PC-9 (cell line): ENCODE data around the gene SNX11. TPM values are rescaled to one million over a fixed set of nuclear protein-coding genes. Genes with fewer than 3 reads are reported as not detected.

ENCODE experiments used
- BruUV-seq: library from RNA; stranded (reverse); fragments of 400-500 nt; replicated peaks from 2 replicates; lab custom pipeline; 2021; lab: Mats Ljungman, UMichigan
- CTCF ChIA-PET: fragments of 300-600 bp; sonication (Branson Sonifier 250); formaldehyde crosslinking; loops from one replicate; lab custom pipeline; 2022; ENCODE audit warnings: antibody characterized with exemption; lab: Charles Lee
- POLR2A ChIA-PET: fragments of 300-600 bp; sonication (Branson Sonifier 250); formaldehyde crosslinking; loops from one replicate; lab custom pipeline; 2022; ENCODE audit warnings: antibody characterized with exemption; ENCODE audit not compliant: unreplicated experiment; lab: Charles Lee
- DNase-seq, 2 experiments: peaks; one replicate each; pipeline versions ENCODE4 v3.0.0 to v3.0.0-alpha.2; 2015 to 2022; ENCODE audit warnings: mixed read lengths in 1 of 2
- H2AFZ ChIP-seq: fragments of 200-600 bp; sonication (generic); 2 replicates; pipeline ENCODE4 v1.8.1; 2017; ENCODE audit warnings: antibody characterized with exemption
- H3F3A ChIP-seq: fragments of 200-600 bp; sonication (generic); 2 replicates; pipeline ENCODE4 v1.8.1; 2017; ENCODE audit warnings: antibody characterized with exemption, mild to moderate bottlenecking, low read depth; ENCODE audit not compliant: insufficient read depth
- H3K27ac ChIP-seq: fragments of 200-600 bp; sonication (generic); 2 replicates; pipeline ENCODE4 v1.6.1; 2016; ENCODE audit warnings: mixed run types
- H3K27me3 ChIP-seq: fragments of 200-600 bp; sonication (generic); 2 replicates; pipeline ENCODE4 v1.6.1; 2016; ENCODE audit warnings: low read depth, mixed run types; ENCODE audit not compliant: insufficient read depth
- H3K36me3 ChIP-seq: fragments of 200-600 bp; sonication (generic); 2 replicates; pipeline ENCODE4 v1.6.1; 2016; ENCODE audit warnings: low read depth, mixed run types
- H3K4me1 ChIP-seq: fragments of 200-600 bp; sonication (generic); replicated peaks from 2 replicates; pipeline ENCODE4 v1.6.1; 2016; ENCODE audit warnings: mixed run types; ENCODE audit not compliant: insufficient read depth
- H3K4me2 ChIP-seq: fragments of 200-600 bp; sonication (generic); 2 replicates; pipeline ENCODE4 v1.6.1; 2017; ENCODE audit warnings: mixed run types
- H3K4me3 ChIP-seq: fragments of 200-600 bp; sonication (generic); 2 replicates; pipeline ENCODE4 v1.6.1; 2016; ENCODE audit warnings: mixed run types
- H3K79me2 ChIP-seq: fragments of 200-600 bp; sonication (generic); 2 replicates; pipeline ENCODE4 v1.6.1; 2017; ENCODE audit warnings: low read depth, mixed run types
- H3K9me2 ChIP-seq: fragments of 200-600 bp; sonication (generic); 2 replicates; pipeline ENCODE4 v1.8.1; 2017; ENCODE audit warnings: mild to moderate bottlenecking; ENCODE audit not compliant: insufficient read depth
- H3K9me3 ChIP-seq: fragments of 200-600 bp; sonication (generic); 2 replicates; pipeline ENCODE4 v1.8.1; 2016; ENCODE audit warnings: low read depth; ENCODE audit not compliant: insufficient read depth
- H4K20me1 ChIP-seq: fragments of 200-600 bp; sonication (generic); 2 replicates; pipeline ENCODE4 v1.8.1; 2017; ENCODE audit not compliant: insufficient read depth
- CTCF ChIP-seq: fragments of 200-600 bp; sonication (generic); conservative IDR thresholded peaks from 2 replicates; pipeline ENCODE4 v1.6.1; 2017; ENCODE audit warnings: mixed run types, antibody characterized with exemption, mild to moderate bottlenecking, moderate library complexity
- EZH2 ChIP-seq: fragments of 200-600 bp; sonication (generic); IDR thresholded peaks from 2 replicates; pipeline ENCODE4 v1.8.0; 2017; ENCODE audit warnings: antibody characterized with exemption, low read depth
- intact Hi-C: fragments of 100-400 bp; cut with micrococcal nuclease; formaldehyde crosslinking; loops from one replicate; pipeline ENCODE4 v1.10.0; 2022; ENCODE audit not compliant: unreplicated experiment
- total RNA-seq: library from RNA; stranded (reverse); gene quantifications from 2 replicates; pipeline ENCODE4 v1.2.3, GENCODE V29; 2021

The SNX11 gene
- total RNA-seq, 1 experiment from 2014 or later: 16.0 TPM

- no TSS peak for BruUV-seq
- Histone ChIP-seq H3K9me2 (no peaks in the 10 kb centered on the region), H2AFZ (no peak overlapping the region), H3F3A (no peaks in the 10 kb centered on the region), H3K27me3 (peaks cover 33% of the 10 kb centered on the region; the same call in 1 of the 2 replicates), H3K9me3 (no peaks in the 10 kb centered on the region), H3K4me3 (no peak overlapping the region), H3K79me2 (no peaks in the 10 kb centered on the region), H3K4me1 (no peaks in the 10 kb centered on the region; the same call in 1 of the 2 replicates), H3K4me2 (peak overlapping the region; percentile 37), H3K36me3 (no peaks in the 10 kb centered on the region), H4K20me1 (no peaks in the 10 kb centered on the region), H3K27ac (no peak overlapping the region)
- ChIA-PET CTCF (interaction anchor here (0.5 kb wide), 1 partner anchor 27 kb away, joined by 3 read pairs; no protein-coding TSS in a partner anchor), POLR2A (no interaction called here)
- TF ChIP-seq CTCF (peak; percentile 80), EZH2 (no peak)
- intact Hi-C loops: loop anchor here (5.0 to 10.0 kb wide), 2 partner anchors 463 to 721 kb away; partner anchors contain the start of gene HOXB8
- DNase-seq: peak; percentile 27 to 64
Measured at GRCh38 chr17:48153691-48154358, 46.3 kb downstream of the SNX11 start.

GRCh38 chr17:48155889-48156611 lies 48.5 kb downstream of the SNX11 start:
- Histone ChIP-seq H3K4me3 (no peak overlapping the region), H3K4me2 (no peak overlapping the region), H3K27me3 (peaks cover 11% of the 10 kb centered on the region; the same call in 1 of the 2 replicates), H2AFZ (no peak overlapping the region; the same call in 1 of the 2 replicates), H3K4me1 (no peaks in the 10 kb centered on the region; the same call in 1 of the 2 replicates), H3F3A (no peaks in the 10 kb centered on the region), H3K79me2 (no peaks in the 10 kb centered on the region), H3K9me2 (no peaks in the 10 kb centered on the region), H3K9me3 (no peaks in the 10 kb centered on the region), H4K20me1 (no peaks in the 10 kb centered on the region), H3K36me3 (no peaks in the 10 kb centered on the region), H3K27ac (no peak overlapping the region)
- no peak for TF ChIP-seq CTCF
- TF ChIP-seq EZH2: no peak
- POLR2A ChIA-PET: no interaction called here
- no TSS peak for BruUV-seq
- no peak for DNase-seq
- intact Hi-C loops: loop anchor here (10.0 kb wide), 1 partner anchor 719 kb away; no protein-coding TSS in a partner anchor
- CTCF ChIA-PET: no interaction called here

GRCh38 chr17:48159232-48159631 lies 51.7 kb downstream of the SNX11 start:
- intact Hi-C loops: loop anchor here (10.0 kb wide), 1 partner anchor 716 kb away; no protein-coding TSS in a partner anchor

More at GRCh38 chr17:48159232-48159631, 51.7 kb downstream of the SNX11 start:
- H3K79me2 ChIP-seq: no peaks in the 10 kb centered on the region
- no peak overlapping the region for H3K4me3 ChIP-seq
- no peaks in the 10 kb centered on the region for H3K9me2 ChIP-seq
- H3K27ac ChIP-seq: no peak overlapping the region
- ChIA-PET POLR2A (interaction anchor here (0.6 kb wide), 1 partner anchor 14 kb away, joined by 12 read pairs; no protein-coding TSS in a partner anchor), CTCF (interaction anchor here (0.7 to 1.2 kb wide), 2 partner anchors 103 to 161 kb away, joined by 4 to 5 read pairs; no protein-coding TSS in a partner anchor)
- H2AFZ ChIP-seq: no peak overlapping the region
- H3K9me3 ChIP-seq: no peaks in the 10 kb centered on the region
- H3K27me3 ChIP-seq: no peaks in the 10 kb centered on the region
- no peak for TF ChIP-seq EZH2
- TF ChIP-seq CTCF: no peak
- no peak for DNase-seq
- H3K36me3 ChIP-seq: no peaks in the 10 kb centered on the region
- BruUV-seq: no TSS peak
- no peaks in the 10 kb centered on the region for H4K20me1 ChIP-seq
- H3F3A ChIP-seq: no peaks in the 10 kb centered on the region
- no peak overlapping the region for H3K4me2 ChIP-seq
- no peaks in the 10 kb centered on the region for H3K4me1 ChIP-seq
